Osteoblast (primary cell): ENCODE results near the gene CACNA1C. TPM values are rescaled to one million over a fixed set of nuclear protein-coding genes. Genes with fewer than 3 reads are reported as not detected.

ENCODE experiments used
- DNase-seq: peaks from one replicate; pipeline ENCODE4 v3.0.0; 2011; ENCODE audit warnings: low spot score, mixed read lengths; ENCODE audit not compliant: insufficient read length; ENCODE audit errors: missing footprints
- H2AFZ ChIP-seq: 2 replicates; pipeline ENCODE4 v1.6.0; 2011; ENCODE audit warnings: mild to moderate bottlenecking, low read length
- H3K27ac ChIP-seq: 2 replicates; pipeline ENCODE4 v1.5.1; 2011; ENCODE audit warnings: mild to moderate bottlenecking, low read depth, low read length, moderate library complexity
- H3K27me3 ChIP-seq: 2 replicates; pipeline ENCODE4 v1.6.0; 2012; ENCODE audit warnings: mild to moderate bottlenecking, control low read depth, inconsistent platforms, low read length, moderate library complexity; ENCODE audit not compliant: insufficient read depth
- H3K36me3 ChIP-seq: 2 replicates; pipeline ENCODE4 v1.5.1; 2011; ENCODE audit warnings: mild to moderate bottlenecking, low read length, control low read depth, moderate library complexity; ENCODE audit not compliant: insufficient read depth
- H3K4me1 ChIP-seq: 2 replicates; pipeline ENCODE4 v1.5.1; 2011; ENCODE audit warnings: mild to moderate bottlenecking, low read length, control low read depth, moderate library complexity; ENCODE audit not compliant: insufficient read depth
- H3K4me2 ChIP-seq: 2 replicates; pipeline ENCODE4 v1.6.0; 2011; ENCODE audit warnings: mild to moderate bottlenecking, low read length; ENCODE audit not compliant: insufficient read depth
- H3K4me3 ChIP-seq: fragments of 200-600 bp; sonication (generic); 3 replicates; pipeline ENCODE4 v1.5.1; 2012; ENCODE audit warnings: mild to moderate bottlenecking, low read length, inconsistent platforms; ENCODE audit not compliant: insufficient read depth
- H3K79me2 ChIP-seq: 2 replicates; pipeline ENCODE4 v1.6.0; 2012; ENCODE audit warnings: mild to moderate bottlenecking, low read length, control low read depth, inconsistent platforms; ENCODE audit not compliant: insufficient read depth
- H3K9me3 ChIP-seq: 2 replicates; pipeline ENCODE4 v1.5.1; 2011; ENCODE audit warnings: low read depth, low read length, control low read depth
- H4K20me1 ChIP-seq: 2 replicates; pipeline ENCODE4 v1.6.0; 2012; ENCODE audit warnings: mild to moderate bottlenecking, low read length, control low read depth; ENCODE audit not compliant: insufficient read depth
- CTCF ChIP-seq: IDR thresholded peaks from 2 replicates; pipeline ENCODE4 v1.5.1; 2011; ENCODE audit warnings: mild to moderate bottlenecking, low read depth, low read length, moderate library complexity; ENCODE audit errors: extremely low read depth
- total RNA-seq: library from RNA; depleted of rRNA; stranded (reverse); fragments of >200 nt; gene quantifications from 2 replicates; pipeline ENCODE4 v1.2.3, GENCODE V29; 2012

The CACNA1C gene
- total RNA-seq, 1 donor: 19.2 TPM

DNA sequence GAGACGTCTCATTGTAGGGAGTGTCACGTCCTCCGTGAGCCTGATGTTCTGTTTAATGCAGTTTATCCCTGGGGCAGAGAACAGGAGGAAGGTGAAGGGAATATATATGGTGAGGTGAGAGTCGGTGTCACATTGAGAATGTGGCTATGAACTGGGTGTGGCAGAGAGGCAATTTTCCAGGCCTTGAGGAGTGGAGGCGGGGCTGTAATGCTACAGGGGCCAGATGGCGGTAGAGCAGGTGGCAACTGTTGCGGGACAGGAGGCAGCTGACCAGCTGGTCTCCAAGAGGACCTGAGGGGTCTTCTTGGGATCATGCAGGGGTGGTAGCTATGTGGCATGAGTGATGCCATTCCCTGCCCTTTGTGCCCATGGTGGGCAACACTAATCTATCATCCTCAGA lies 59.6 kb downstream of the CACNA1C start:
- H3K4me2 ChIP-seq: no peak overlapping the region
- peaks cover 65% of the 10 kb centered on the region for H3K79me2 ChIP-seq
- peaks cover 3% of the 10 kb centered on the region for H3K36me3 ChIP-seq
- H3K4me1 ChIP-seq: no peaks in the 10 kb centered on the region
- H3K4me3 ChIP-seq: no peak overlapping the region
- H2AFZ ChIP-seq: no peak overlapping the region
- H3K27me3 ChIP-seq: no peaks in the 10 kb centered on the region
- H3K9me3 ChIP-seq: no peaks in the 10 kb centered on the region
- no peak overlapping the region for H3K27ac ChIP-seq
- peak; percentile 26 for DNase-seq
- no peak for TF ChIP-seq CTCF
- H4K20me1 ChIP-seq: peaks cover 66% of the 10 kb centered on the region

- no peaks in the 10 kb centered on the region for H3K27me3 ChIP-seq
- peaks cover 59% of the 10 kb centered on the region for H4K20me1 ChIP-seq
- no peak overlapping the region for H3K27ac ChIP-seq
- H3K9me3 ChIP-seq: no peaks in the 10 kb centered on the region
- peaks cover 56% of the 10 kb centered on the region for H3K79me2 ChIP-seq
- no peak for TF ChIP-seq CTCF
- no peak overlapping the region for H2AFZ ChIP-seq
- no peak overlapping the region for H3K4me3 ChIP-seq
- H3K4me1 ChIP-seq: no peaks in the 10 kb centered on the region
- no peak for DNase-seq
- peaks cover 3% of the 10 kb centered on the region for H3K36me3 ChIP-seq
- no peak overlapping the region for H3K4me2 ChIP-seq
Observed at GRCh38 chr12:2113119-2113912, 60.5 kb downstream of the CACNA1C start.

DNA sequence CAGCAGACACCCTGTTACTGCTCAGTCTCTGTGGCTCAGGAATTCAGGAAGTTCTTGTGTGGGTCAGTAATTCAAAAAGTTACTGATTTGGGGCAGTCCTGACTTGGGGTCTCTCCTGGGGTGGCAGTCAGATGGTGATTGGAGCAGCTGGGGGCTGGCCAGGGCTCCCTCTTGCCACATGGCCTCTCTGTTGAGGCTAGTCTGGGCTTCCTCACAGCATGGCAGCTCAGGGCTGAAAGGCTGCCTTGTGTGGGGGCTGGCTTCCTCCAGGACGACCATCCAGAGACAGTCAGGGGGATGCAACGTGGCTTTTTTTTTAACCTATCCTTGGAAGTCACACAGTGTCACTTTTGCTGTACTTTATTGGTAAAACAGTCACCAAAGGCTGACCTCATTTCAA lies 61.3 kb downstream of the CACNA1C start:
- Histone ChIP-seq H3K4me2 (no peak overlapping the region), H3K4me1 (no peaks in the 10 kb centered on the region), H4K20me1 (peaks cover 57% of the 10 kb centered on the region), H3K27ac (no peak overlapping the region), H3K4me3 (no peak overlapping the region), H3K36me3 (peaks cover 3% of the 10 kb centered on the region), H3K9me3 (no peaks in the 10 kb centered on the region), H2AFZ (no peak overlapping the region), H3K27me3 (no peaks in the 10 kb centered on the region), H3K79me2 (peaks cover 48% of the 10 kb centered on the region)
- TF ChIP-seq CTCF: no peak
- DNase-seq: no peak

GRCh38 chr12:2115101-2115845 lies 62.5 kb downstream of the CACNA1C start:
- H4K20me1 ChIP-seq: peaks cover 46% of the 10 kb centered on the region
- no peaks in the 10 kb centered on the region for H3K9me3 ChIP-seq
- no peak for TF ChIP-seq CTCF
- H3K4me2 ChIP-seq: no peak overlapping the region
- H3K27me3 ChIP-seq: no peaks in the 10 kb centered on the region
- H2AFZ ChIP-seq: no peak overlapping the region
- no peak overlapping the region for H3K4me3 ChIP-seq
- no peak overlapping the region for H3K27ac ChIP-seq
- H3K4me1 ChIP-seq: peaks cover 4% of the 10 kb centered on the region
- peaks cover 36% of the 10 kb centered on the region for H3K79me2 ChIP-seq
- H3K36me3 ChIP-seq: peaks cover 5% of the 10 kb centered on the region
- DNase-seq: no peak
